ENCODE data around the gene EPHB1.

DNA sequence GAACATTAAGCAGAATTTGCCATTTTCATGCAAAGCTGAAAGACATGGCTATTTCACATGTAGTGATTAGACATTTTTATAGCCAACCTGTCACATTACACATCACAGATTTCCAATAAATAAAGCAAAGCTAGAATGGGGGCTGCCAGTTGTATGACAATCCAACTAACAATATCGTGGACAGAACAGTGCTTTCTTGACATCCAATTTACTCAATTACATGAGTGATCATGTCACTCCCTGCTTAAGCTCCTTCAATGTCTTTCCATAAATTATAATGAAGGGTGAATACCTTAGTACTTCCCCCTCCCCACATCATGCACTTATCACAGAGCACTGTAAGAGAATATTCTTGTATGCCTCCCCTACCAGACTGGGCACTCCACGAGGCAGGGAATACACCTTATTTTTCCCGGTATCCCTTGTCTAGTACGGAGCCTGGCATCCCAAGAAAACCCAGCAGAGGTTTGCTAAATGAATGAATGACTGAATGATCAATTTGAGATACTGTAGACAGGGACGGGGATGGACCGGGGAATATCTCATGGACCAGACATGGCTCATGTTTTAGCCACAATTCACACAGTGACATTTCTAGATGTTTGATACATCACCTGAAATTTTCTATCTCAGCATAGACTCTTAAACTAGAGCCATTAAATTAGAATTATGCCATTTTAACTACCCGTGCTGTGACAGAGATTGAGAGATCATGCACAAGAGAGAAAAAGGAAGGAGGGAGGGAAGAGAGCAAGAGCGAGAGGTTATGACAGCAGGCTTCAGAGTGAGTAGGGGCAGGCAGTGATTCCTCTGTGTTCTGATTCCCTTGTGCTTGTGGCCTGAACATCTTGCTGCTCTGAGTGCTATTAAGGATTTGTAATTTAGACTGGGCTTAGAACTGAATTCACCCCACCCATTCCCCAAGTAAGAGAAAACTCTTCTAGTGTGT is 77.7 kb downstream of the EPHB1 start:
- TF ChIP-seq, protein P1, sequence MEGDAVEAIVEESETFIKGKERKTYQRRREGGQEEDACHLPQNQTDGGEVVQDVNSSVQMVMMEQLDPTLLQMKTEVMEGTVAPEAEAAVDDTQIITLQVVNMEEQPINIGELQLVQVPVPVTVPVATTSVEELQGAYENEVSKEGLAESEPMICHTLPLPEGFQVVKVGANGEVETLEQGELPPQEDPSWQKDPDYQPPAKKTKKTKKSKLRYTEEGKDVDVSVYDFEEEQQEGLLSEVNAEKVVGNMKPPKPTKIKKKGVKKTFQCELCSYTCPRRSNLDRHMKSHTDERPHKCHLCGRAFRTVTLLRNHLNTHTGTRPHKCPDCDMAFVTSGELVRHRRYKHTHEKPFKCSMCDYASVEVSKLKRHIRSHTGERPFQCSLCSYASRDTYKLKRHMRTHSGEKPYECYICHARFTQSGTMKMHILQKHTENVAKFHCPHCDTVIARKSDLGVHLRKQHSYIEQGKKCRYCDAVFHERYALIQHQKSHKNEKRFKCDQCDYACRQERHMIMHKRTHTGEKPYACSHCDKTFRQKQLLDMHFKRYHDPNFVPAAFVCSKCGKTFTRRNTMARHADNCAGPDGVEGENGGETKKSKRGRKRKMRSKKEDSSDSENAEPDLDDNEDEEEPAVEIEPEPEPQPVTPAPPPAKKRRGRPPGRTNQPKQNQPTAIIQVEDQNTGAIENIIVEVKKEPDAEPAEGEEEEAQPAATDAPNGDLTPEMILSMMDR (IDR thresholded peaks at IDR 0.05; ENCODE audit: low read depth, low read length, missing input control): no peak
- TF ChIP-seq, protein P2, sequence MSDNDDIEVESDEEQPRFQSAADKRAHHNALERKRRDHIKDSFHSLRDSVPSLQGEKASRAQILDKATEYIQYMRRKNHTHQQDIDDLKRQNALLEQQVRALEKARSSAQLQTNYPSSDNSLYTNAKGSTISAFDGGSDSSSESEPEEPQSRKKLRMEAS (IDR thresholded peaks at IDR 0.05): no peak
- TF ChIP-seq SP1 (IDR thresholded peaks at IDR 0.05): no peak
- TF ChIP-seq, protein P3, sequence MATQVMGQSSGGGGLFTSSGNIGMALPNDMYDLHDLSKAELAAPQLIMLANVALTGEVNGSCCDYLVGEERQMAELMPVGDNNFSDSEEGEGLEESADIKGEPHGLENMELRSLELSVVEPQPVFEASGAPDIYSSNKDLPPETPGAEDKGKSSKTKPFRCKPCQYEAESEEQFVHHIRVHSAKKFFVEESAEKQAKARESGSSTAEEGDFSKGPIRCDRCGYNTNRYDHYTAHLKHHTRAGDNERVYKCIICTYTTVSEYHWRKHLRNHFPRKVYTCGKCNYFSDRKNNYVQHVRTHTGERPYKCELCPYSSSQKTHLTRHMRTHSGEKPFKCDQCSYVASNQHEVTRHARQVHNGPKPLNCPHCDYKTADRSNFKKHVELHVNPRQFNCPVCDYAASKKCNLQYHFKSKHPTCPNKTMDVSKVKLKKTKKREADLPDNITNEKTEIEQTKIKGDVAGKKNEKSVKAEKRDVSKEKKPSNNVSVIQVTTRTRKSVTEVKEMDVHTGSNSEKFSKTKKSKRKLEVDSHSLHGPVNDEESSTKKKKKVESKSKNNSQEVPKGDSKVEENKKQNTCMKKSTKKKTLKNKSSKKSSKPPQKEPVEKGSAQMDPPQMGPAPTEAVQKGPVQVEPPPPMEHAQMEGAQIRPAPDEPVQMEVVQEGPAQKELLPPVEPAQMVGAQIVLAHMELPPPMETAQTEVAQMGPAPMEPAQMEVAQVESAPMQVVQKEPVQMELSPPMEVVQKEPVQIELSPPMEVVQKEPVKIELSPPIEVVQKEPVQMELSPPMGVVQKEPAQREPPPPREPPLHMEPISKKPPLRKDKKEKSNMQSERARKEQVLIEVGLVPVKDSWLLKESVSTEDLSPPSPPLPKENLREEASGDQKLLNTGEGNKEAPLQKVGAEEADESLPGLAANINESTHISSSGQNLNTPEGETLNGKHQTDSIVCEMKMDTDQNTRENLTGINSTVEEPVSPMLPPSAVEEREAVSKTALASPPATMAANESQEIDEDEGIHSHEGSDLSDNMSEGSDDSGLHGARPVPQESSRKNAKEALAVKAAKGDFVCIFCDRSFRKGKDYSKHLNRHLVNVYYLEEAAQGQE (IDR thresholded peaks at IDR 0.05): no peak
- no peak for TF ChIP-seq YY1 (IDR thresholded peaks at IDR 0.05)
- no peak for TF ChIP-seq NR2F2 (IDR thresholded peaks at IDR 0.05)
- TF ChIP-seq RXRA (IDR thresholded peaks at IDR 0.05): no peak
- TF ChIP-seq, protein P4, sequence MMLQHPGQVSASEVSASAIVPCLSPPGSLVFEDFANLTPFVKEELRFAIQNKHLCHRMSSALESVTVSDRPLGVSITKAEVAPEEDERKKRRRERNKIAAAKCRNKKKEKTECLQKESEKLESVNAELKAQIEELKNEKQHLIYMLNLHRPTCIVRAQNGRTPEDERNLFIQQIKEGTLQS (IDR thresholded peaks at IDR 0.05): no peak
- TF ChIP-seq EGR1 (IDR thresholded peaks at IDR 0.05; ENCODE audit: low read depth in 2 of 2): no peak
- TF ChIP-seq FOXA1 (IDR thresholded peaks at IDR 0.05): no peak
- TF ChIP-seq TAF1 (conservative IDR thresholded peaks at IDR 0.05): no peak
- no peak for TF ChIP-seq JUND (IDR thresholded peaks at IDR 0.05)
- no peak for TF ChIP-seq RAD21 (IDR thresholded peaks at IDR 0.05)
- TF ChIP-seq GABPA (IDR thresholded peaks at IDR 0.05 in 1 of 2, conservative IDR thresholded peaks at IDR 0.05 in 1 of 2): no peak
